ENCODE results near the gene RSPH9.

The RSPH9 gene

GRCh38 chr6:43682724-43683429, 38.0 kb downstream of the RSPH9 start:
- H3K4me1 ChIP-seq (ENCODE audit: insufficient read depth, low read length) = peaks cover 10% of the 10 kb centered on the region
- H3K9ac ChIP-seq (ENCODE audit: low read length) = no peak overlapping the region
- no peak overlapping the region for H3K27ac ChIP-seq (ENCODE audit: low read depth, low read length)
- no peaks in the 10 kb centered on the region for H3K27me3 ChIP-seq (ENCODE audit: control insufficient read depth in 1 of 2, insufficient read depth in 2 of 2, low read length in 2 of 2)
- no peak overlapping the region for H3K4me3 ChIP-seq (ENCODE audit: low read depth in 1 of 2, low read length in 2 of 2)
- peaks cover 33% of the 10 kb centered on the region for H3K36me3 ChIP-seq (ENCODE audit: insufficient read depth, low read length)
- H3K9me3 ChIP-seq (ENCODE audit: low read length) = no peaks in the 10 kb centered on the region

- H3K36me3 ChIP-seq (ENCODE audit: insufficient read depth, low read length) = peaks cover 23% of the 10 kb centered on the region
- no peak overlapping the region for H3K27ac ChIP-seq (ENCODE audit: low read depth, low read length)
- H3K27me3 ChIP-seq (ENCODE audit: control insufficient read depth in 1 of 2, insufficient read depth in 2 of 2, low read length in 2 of 2) = no peaks in the 10 kb centered on the region
- H3K4me1 ChIP-seq (ENCODE audit: insufficient read depth, low read length) = peaks cover 15% of the 10 kb centered on the region
- H3K9ac ChIP-seq (ENCODE audit: low read length) = no peak overlapping the region
- H3K9me3 ChIP-seq (ENCODE audit: low read length) = no peaks in the 10 kb centered on the region
- no peak overlapping the region for H3K4me3 ChIP-seq (ENCODE audit: low read depth in 1 of 2, low read length in 2 of 2)
Measured at GRCh38 chr6:43683708-43684455, 39.0 kb downstream of the RSPH9 start.

- Histone ChIP-seq H3K9me3 (ENCODE audit: low read length) (no peaks in the 10 kb centered on the region), H3K4me1 (ENCODE audit: insufficient read depth, low read length) (peaks cover 15% of the 10 kb centered on the region), H3K27ac (ENCODE audit: low read depth, low read length) (peak overlapping the region; percentile 40), H3K9ac (ENCODE audit: low read length) (peak overlapping the region; percentile 69), H3K27me3 (ENCODE audit: control insufficient read depth in 1 of 2, insufficient read depth in 2 of 2, low read length in 2 of 2) (no peaks in the 10 kb centered on the region), H3K36me3 (ENCODE audit: insufficient read depth, low read length) (no peaks in the 10 kb centered on the region), H3K4me3 (ENCODE audit: low read depth in 1 of 2, low read length in 2 of 2) (peak overlapping the region; percentile 59 to 89)
Measured at GRCh38 chr6:43687079-43687436, 42.2 kb downstream of the RSPH9 start.

GRCh38 chr6:43687437-43688347, 42.9 kb downstream of the RSPH9 start, which contains the start of gene MRPS18A:
Gene MRPS18A, minus strand, starts transcription at chr6:43687791. Its CDS starts 12 bp downstream, at chr6:43687779.
- peak within 1 kb of the TSS; percentile 59 to 89 for H3K4me3 ChIP-seq (ENCODE audit: low read depth in 1 of 2, low read length in 2 of 2)
- H3K4me1 ChIP-seq (ENCODE audit: insufficient read depth, low read length) = peaks cover 15% of the 10 kb centered on the region
- peak within 1 kb of the TSS; percentile 75 for H3K27ac ChIP-seq (ENCODE audit: low read depth, low read length)
- no peaks in the 10 kb centered on the region for H3K9me3 ChIP-seq (ENCODE audit: low read length)
- H3K36me3 ChIP-seq (ENCODE audit: insufficient read depth, low read length) = no peaks in the 10 kb centered on the region
- H3K27me3 ChIP-seq (ENCODE audit: control insufficient read depth in 1 of 2, insufficient read depth in 2 of 2, low read length in 2 of 2) = no peaks in the 10 kb centered on the region
- H3K9ac ChIP-seq (ENCODE audit: low read length) = peak within 1 kb of the TSS; percentile 69

GRCh38 chr6:43689421-43689820, 44.6 kb downstream of the RSPH9 start:
- no peak overlapping the region for H3K27ac ChIP-seq (ENCODE audit: low read depth, low read length)
- H3K4me1 ChIP-seq (ENCODE audit: insufficient read depth, low read length) = peaks cover 15% of the 10 kb centered on the region
- H3K9ac ChIP-seq (ENCODE audit: low read length) = no peak overlapping the region
- H3K27me3 ChIP-seq (ENCODE audit: control insufficient read depth in 1 of 2, insufficient read depth in 2 of 2, low read length in 2 of 2) = no peaks in the 10 kb centered on the region
- H3K4me3 ChIP-seq (ENCODE audit: low read depth in 1 of 2, low read length in 2 of 2) = no peak overlapping the region
- H3K36me3 ChIP-seq (ENCODE audit: insufficient read depth, low read length) = no peaks in the 10 kb centered on the region
- H3K9me3 ChIP-seq (ENCODE audit: low read length) = no peaks in the 10 kb centered on the region

GRCh38 chr6:43695215-43695966, 50.6 kb downstream of the RSPH9 start:
- Histone ChIP-seq H3K27ac (ENCODE audit: low read depth, low read length) (no peak overlapping the region), H3K9me3 (ENCODE audit: low read length) (no peaks in the 10 kb centered on the region), H3K36me3 (ENCODE audit: insufficient read depth, low read length) (no peaks in the 10 kb centered on the region), H3K27me3 (ENCODE audit: control insufficient read depth in 1 of 2, insufficient read depth in 2 of 2, low read length in 2 of 2) (no peaks in the 10 kb centered on the region), H3K4me1 (ENCODE audit: insufficient read depth, low read length) (no peaks in the 10 kb centered on the region), H3K9ac (ENCODE audit: low read length) (no peak overlapping the region), H3K4me3 (ENCODE audit: low read depth in 1 of 2, low read length in 2 of 2) (no peak overlapping the region)

- Histone ChIP-seq H3K36me3 (ENCODE audit: insufficient read depth, low read length) (no peaks in the 10 kb centered on the region), H3K9me3 (ENCODE audit: low read length) (no peaks in the 10 kb centered on the region), H3K27ac (ENCODE audit: low read depth, low read length) (no peak overlapping the region), H3K9ac (ENCODE audit: low read length) (no peak overlapping the region), H3K4me1 (ENCODE audit: insufficient read depth, low read length) (no peaks in the 10 kb centered on the region), H3K4me3 (ENCODE audit: low read depth in 1 of 2, low read length in 2 of 2) (no peak overlapping the region), H3K27me3 (ENCODE audit: control insufficient read depth in 1 of 2, insufficient read depth in 2 of 2, low read length in 2 of 2) (no peaks in the 10 kb centered on the region)
Measured at GRCh38 chr6:43695967-43696291, 51.1 kb downstream of the RSPH9 start.

GRCh38 chr6:43697421-43697820, 52.6 kb downstream of the RSPH9 start:
- no peak overlapping the region for H3K27ac ChIP-seq (ENCODE audit: low read depth, low read length)
- no peak overlapping the region for H3K9ac ChIP-seq (ENCODE audit: low read length)
- H3K36me3 ChIP-seq (ENCODE audit: insufficient read depth, low read length) = no peaks in the 10 kb centered on the region
- H3K27me3 ChIP-seq (ENCODE audit: control insufficient read depth in 1 of 2, insufficient read depth in 2 of 2, low read length in 2 of 2) = no peaks in the 10 kb centered on the region
- H3K4me3 ChIP-seq (ENCODE audit: low read depth in 1 of 2, low read length in 2 of 2) = no peak overlapping the region
- H3K4me1 ChIP-seq (ENCODE audit: insufficient read depth, low read length) = peaks cover 9% of the 10 kb centered on the region
- H3K9me3 ChIP-seq (ENCODE audit: low read length) = no peaks in the 10 kb centered on the region

GRCh38 chr6:43698584-43699349, 53.9 kb downstream of the RSPH9 start:
- H3K4me3 ChIP-seq (ENCODE audit: low read depth in 1 of 2, low read length in 2 of 2) = no peak overlapping the region
- no peak overlapping the region for H3K9ac ChIP-seq (ENCODE audit: low read length)
- H3K9me3 ChIP-seq (ENCODE audit: low read length) = no peaks in the 10 kb centered on the region
- no peak overlapping the region for H3K27ac ChIP-seq (ENCODE audit: low read depth, low read length)
- no peaks in the 10 kb centered on the region for H3K36me3 ChIP-seq (ENCODE audit: insufficient read depth, low read length)
- peaks cover 18% of the 10 kb centered on the region for H3K4me1 ChIP-seq (ENCODE audit: insufficient read depth, low read length)
- no peaks in the 10 kb centered on the region for H3K27me3 ChIP-seq (ENCODE audit: control insufficient read depth in 1 of 2, insufficient read depth in 2 of 2, low read length in 2 of 2)

GRCh38 chr6:43699564-43700186, 54.8 kb downstream of the RSPH9 start:
- no peak overlapping the region for H3K4me3 ChIP-seq (ENCODE audit: low read depth in 1 of 2, low read length in 2 of 2)
- no peak overlapping the region for H3K27ac ChIP-seq (ENCODE audit: low read depth, low read length)
- no peak overlapping the region for H3K9ac ChIP-seq (ENCODE audit: low read length)
- H3K27me3 ChIP-seq (ENCODE audit: control insufficient read depth in 1 of 2, insufficient read depth in 2 of 2, low read length in 2 of 2) = no peaks in the 10 kb centered on the region
- H3K36me3 ChIP-seq (ENCODE audit: insufficient read depth, low read length) = no peaks in the 10 kb centered on the region
- H3K9me3 ChIP-seq (ENCODE audit: low read length) = no peaks in the 10 kb centered on the region
- H3K4me1 ChIP-seq (ENCODE audit: insufficient read depth, low read length) = peaks cover 18% of the 10 kb centered on the region

All from muscle layer of colon (tissue), 2 donors.